ENCODE measurements around the gene ARL5A.

DNA sequence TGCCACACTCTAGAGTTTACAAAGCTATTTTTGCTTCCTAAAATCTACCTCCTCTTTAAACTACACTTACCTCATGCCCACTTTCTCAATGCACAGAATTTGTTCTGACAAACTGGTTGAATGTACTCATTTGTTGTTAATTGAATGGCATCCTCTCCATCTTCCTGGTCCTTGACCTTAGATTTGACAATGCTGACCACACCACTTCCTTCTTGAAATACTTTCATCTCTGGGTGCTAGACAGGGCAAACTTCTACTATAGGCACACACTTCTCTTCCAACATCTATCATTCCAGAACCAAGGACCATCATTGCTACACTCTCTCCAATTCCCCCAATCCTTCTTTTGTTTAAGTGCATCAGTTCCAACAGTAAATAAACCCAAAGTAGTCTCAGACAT is 22.3 kb downstream of the ARL5A start:
- no peak for TF ChIP-seq MYC (IDR thresholded peaks at IDR 0.05; ENCODE audit: borderline replicate concordance, low read length)
- TF ChIP-seq MAFK (IDR thresholded peaks at IDR 0.05; ENCODE audit: partially characterized antibody) = no peak
- TF ChIP-seq, protein P1, sequence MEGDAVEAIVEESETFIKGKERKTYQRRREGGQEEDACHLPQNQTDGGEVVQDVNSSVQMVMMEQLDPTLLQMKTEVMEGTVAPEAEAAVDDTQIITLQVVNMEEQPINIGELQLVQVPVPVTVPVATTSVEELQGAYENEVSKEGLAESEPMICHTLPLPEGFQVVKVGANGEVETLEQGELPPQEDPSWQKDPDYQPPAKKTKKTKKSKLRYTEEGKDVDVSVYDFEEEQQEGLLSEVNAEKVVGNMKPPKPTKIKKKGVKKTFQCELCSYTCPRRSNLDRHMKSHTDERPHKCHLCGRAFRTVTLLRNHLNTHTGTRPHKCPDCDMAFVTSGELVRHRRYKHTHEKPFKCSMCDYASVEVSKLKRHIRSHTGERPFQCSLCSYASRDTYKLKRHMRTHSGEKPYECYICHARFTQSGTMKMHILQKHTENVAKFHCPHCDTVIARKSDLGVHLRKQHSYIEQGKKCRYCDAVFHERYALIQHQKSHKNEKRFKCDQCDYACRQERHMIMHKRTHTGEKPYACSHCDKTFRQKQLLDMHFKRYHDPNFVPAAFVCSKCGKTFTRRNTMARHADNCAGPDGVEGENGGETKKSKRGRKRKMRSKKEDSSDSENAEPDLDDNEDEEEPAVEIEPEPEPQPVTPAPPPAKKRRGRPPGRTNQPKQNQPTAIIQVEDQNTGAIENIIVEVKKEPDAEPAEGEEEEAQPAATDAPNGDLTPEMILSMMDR (IDR thresholded peaks at IDR 0.05) = no peak
- TF ChIP-seq ZC3H11A (IDR thresholded peaks at IDR 0.05) = no peak
- no peak for TF ChIP-seq EP300 (IDR thresholded peaks at IDR 0.05)
- no peak for TF ChIP-seq RFX5 (IDR thresholded peaks at IDR 0.05)
- TF ChIP-seq RARB (CRISPR knock-in tag; IDR thresholded peaks at IDR 0.05) = no peak

All from A549 (cell line).